T47D (cell line): ENCODE data around the gene BRME1.

Experiments used
- DNase-seq, 2 experiments: peaks; one replicate each; pipeline versions ENCODE4 v3.0.0 to v3.0.0-alpha.2; 2011 to 2012; ENCODE audit warnings: low read depth in 1 of 2, low spot score in 1 of 2
- JUND ChIP-seq: IDR thresholded peaks from 2 replicates; pipeline ENCODE4 v1.6.1; 2012; ENCODE audit warnings: low read depth
- in situ Hi-C: cut with HindIII; loops from 2 replicates; pipeline ENCODE4 v1.10.0; 2016; ENCODE audit warnings: low sequenced_read_pairs, low pct_unique_long_range_greater_than_20kb

BRME1 gene

GRCh38 chr19:13905634-13906520 lies at the start of gene BRME1, which contains the start of gene CC2D1A:
TSS of gene BRME1 (minus strand) at chr19:13906117. CDS start at chr19:13904892, 1,225 bp downstream.
TSS of gene CC2D1A (plus strand) at chr19:13906201. CDS start at chr19:13906442, 241 bp downstream.
- DNase-seq = peak; percentile 89 to 92
- in situ Hi-C loops = no loop called here
- TF ChIP-seq JUND = no peak

GRCh38 chr19:13954185-13954584 lies 48.3 kb upstream of the BRME1 start:
- DNase-seq = no peak
- no peak for TF ChIP-seq JUND
- in situ Hi-C loops = no loop called here

GRCh38 chr19:13952931-13953531 lies 47.1 kb upstream of the BRME1 start:
- DNase-seq = peak; percentile 46 to 58
- no peak for TF ChIP-seq JUND
- in situ Hi-C loops = no loop called here

GRCh38 chr19:13952154-13952930 lies 46.4 kb upstream of the BRME1 start, which contains the start of gene DCAF15:
TSS of gene DCAF15 (plus strand) at chr19:13952509. CDS start at chr19:13952513, 4 bp downstream.
- in situ Hi-C loops = no loop called here
- DNase-seq = peak; percentile 99

GRCh38 chr19:13951799-13952153 lies 45.9 kb upstream of the BRME1 start:
- DNase-seq = no peak
- in situ Hi-C loops = no loop called here
- no peak for TF ChIP-seq JUND

More at GRCh38 chr19:13952154-13952930, 46.4 kb upstream of the BRME1 start, which contains the start of gene DCAF15:
- no peak for TF ChIP-seq JUND

GRCh38 chr19:13951043-13951442 lies 45.1 kb upstream of the BRME1 start:
- no peak for TF ChIP-seq JUND
- in situ Hi-C loops = no loop called here
- no peak for DNase-seq

GRCh38 chr19:13946414-13946813 lies 40.5 kb upstream of the BRME1 start:
- in situ Hi-C loops = no loop called here
- DNase-seq = no peak
- TF ChIP-seq JUND = no peak

GRCh38 chr19:13942023-13942684 lies 36.2 kb upstream of the BRME1 start:
- no peak for DNase-seq
- TF ChIP-seq JUND = no peak
- in situ Hi-C loops = no loop called here

GRCh38 chr19:13938301-13939064 lies 32.6 kb upstream of the BRME1 start, which contains the start of gene PODNL1:
TSS of gene PODNL1 (minus strand) at chr19:13938417. CDS start at chr19:13938181, 236 bp downstream.
- no peak for TF ChIP-seq JUND
- in situ Hi-C loops = no loop called here
- no peak for DNase-seq

GRCh38 chr19:13937479-13938300 lies 31.8 kb upstream of the BRME1 start:
- no peak for DNase-seq
- in situ Hi-C loops = no loop called here
- TF ChIP-seq JUND = no peak
